Small intestine (tissue), 7 donors: ENCODE measurements around the gene SF3A2. TPM values are rescaled to one million over a fixed set of nuclear protein-coding genes. Genes with fewer than 3 reads are reported as not detected.

Source experiments
- DNase-seq, 2 donors: peaks; one replicate each; pipeline versions ENCODE4 v3.0.0 to v3.0.0-alpha.2; 2013
- FAIRE-seq: peaks from 2 replicates; lab custom pipeline; 2012; peaks lifted over from hg19 to GRCh38; lab: Jason Lieb, UNC
- H3K27ac ChIP-seq, 3 donors: one replicate each; pipeline ENCODE4 v1.5.1; 2013; ENCODE audit warnings: low read length in 2 of 3, mild to moderate bottlenecking in 2 of 3, control low read depth in 1 of 3, inconsistent platforms in 1 of 3, low read depth in 1 of 3, moderate library complexity in 1 of 3
- H3K27me3 ChIP-seq, 3 donors: one replicate each; pipeline ENCODE4 v1.6.1; 2013; ENCODE audit warnings: low read length in 3 of 3, inconsistent platforms in 1 of 3; ENCODE audit not compliant: control insufficient read depth in 3 of 3, insufficient read depth in 3 of 3
- H3K36me3 ChIP-seq, 3 donors: one replicate each; pipeline ENCODE4 v1.6.1; 2013; ENCODE audit warnings: low read length in 3 of 3, inconsistent platforms in 1 of 3, low read depth in 1 of 3, mild to moderate bottlenecking in 1 of 3, moderate library complexity in 1 of 3; ENCODE audit not compliant: control insufficient read depth in 3 of 3, insufficient read depth in 2 of 3
- H3K4me1 ChIP-seq, 3 donors: one replicate each; pipeline ENCODE4 v1.6.1; 2013; ENCODE audit warnings: low read length in 2 of 3, inconsistent platforms in 1 of 3, low read depth in 1 of 3, mild to moderate bottlenecking in 1 of 3, moderate library complexity in 1 of 3; ENCODE audit not compliant: control insufficient read depth in 3 of 3, insufficient read depth in 2 of 3
- H3K4me3 ChIP-seq, 3 donors: one replicate each; pipeline ENCODE4 v1.5.1; 2013; ENCODE audit warnings: low read length in 3 of 3, control low read depth in 1 of 3, inconsistent platforms in 1 of 3, low read depth in 1 of 3, mild to moderate bottlenecking in 1 of 3, moderate library complexity in 1 of 3
- H3K9me3 ChIP-seq, 2 donors: one replicate each; pipeline ENCODE4 v1.6.1; 2013; ENCODE audit warnings: low read depth in 1 of 2, low read length in 1 of 2; ENCODE audit not compliant: control insufficient read depth in 2 of 2, insufficient read depth in 1 of 2
- WGBS, 3 donors: extraction: QIAGEN DNeasy Blood & Tissue Kit; methylation state at CpG; one replicate each; pipeline ENCODE4 v1.1.7; 2013; 5-methylcytosine and 5-hydroxymethylcytosine counted together
- polyA plus RNA-seq, 4 donors: library from polyadenylated mRNA; stranded (reverse) in 3 of 4; unstranded in 1 of 4; fragments of 200-250 nt in 3 of 4; fragments of 120-200 nt in 1 of 4; gene quantifications; one replicate each; pipeline versions ENCODE4 v1.2.1 to v1.2.3, GENCODE V29; 2013
- donor health status: healthy with polysubstance abuse.
- donor health status: control.
- donor health status: control.
- donor health status: Bipolar disorder and iron deficiency.
- donor health status: healthy.

The SF3A2 gene
- polyA plus RNA-seq, 4 donors, result 31.8 to 71.5 (median 40.3) TPM

- Histone ChIP-seq H3K36me3 (peaks cover 16 to 98% (median 31%) of the 10 kb centered on the region in 3 donors), H3K27me3 (no peaks in the 10 kb centered on the region), H3K4me1 (peaks cover 0 to 42% (median 0%) of the 10 kb centered on the region in 3 donors), H3K27ac (no peak overlapping the region), H3K9me3 (no peaks in the 10 kb centered on the region), H3K4me3 (no peak overlapping the region)
- DNase-seq (no peak), FAIRE-seq (no peak)
- 90 to 98% (median 96%) methylated on average over 17 of the region's 17 CpGs for WGBS, 3 donors
These were observed 27.2 kb upstream of the SF3A2 start for GRCh38 chr19:2209408-2209807.

GRCh38 chr19:2210206-2210605 is 26.4 kb upstream of the SF3A2 start:
- no peak overlapping the region for H3K4me3 ChIP-seq

GRCh38 chr19:2210987-2211740 is 25.5 kb upstream of the SF3A2 start:
- FAIRE-seq, result no peak
- Histone ChIP-seq H3K36me3 (peaks cover 20 to 99% (median 37%) of the 10 kb centered on the region in 3 donors), H3K4me3 (no peak overlapping the region), H3K9me3 (no peaks in the 10 kb centered on the region), H3K27ac (peak overlapping the region in 2 of 3 donors; percentile 83 to 86), H3K4me1 (peaks cover 0 to 39% (median 0%) of the 10 kb centered on the region in 3 donors), H3K27me3 (no peaks in the 10 kb centered on the region)
- WGBS, 3 donors, result 90 to 95% (median 95%) methylated on average over 31 to 33 of the region's 33 CpGs
- no peak for DNase-seq

More at GRCh38 chr19:2210206-2210605, 26.4 kb upstream of the SF3A2 start:
- no peak for DNase-seq
- no peak for FAIRE-seq
- no peaks in the 10 kb centered on the region for H3K9me3 ChIP-seq
- no peaks in the 10 kb centered on the region for H3K27me3 ChIP-seq
- WGBS, 3 donors, result 83 to 91% (median 88%) methylated on average over 21 of the region's 21 CpGs
- H3K27ac ChIP-seq, result no peak overlapping the region
- H3K4me1 ChIP-seq, result peaks cover 0 to 39% (median 0%) of the 10 kb centered on the region in 3 donors
- peaks cover 18 to 99% (median 35%) of the 10 kb centered on the region in 3 donors for H3K36me3 ChIP-seq

- H3K36me3 ChIP-seq, result peaks cover 25 to 99% (median 35%) of the 10 kb centered on the region in 3 donors
- peak overlapping the region; percentile 86 to 93 (median 90) for H3K27ac ChIP-seq
- peaks cover 0 to 39% (median 0%) of the 10 kb centered on the region in 3 donors for H3K4me1 ChIP-seq
- peak overlapping the region in 1 of 3 donors; percentile 28 for H3K4me3 ChIP-seq
- FAIRE-seq (no peak), DNase-seq (peak; percentile 87 to 95)
- H3K27me3 ChIP-seq, result no peaks in the 10 kb centered on the region
- 33 to 73% (median 50%) methylated on average over 21 of the region's 21 CpGs for WGBS, 3 donors
- H3K9me3 ChIP-seq, result no peaks in the 10 kb centered on the region
These were observed 23.5 kb upstream of the SF3A2 start for GRCh38 chr19:2212861-2213711.

GRCh38 chr19:2213799-2214198 is 22.8 kb upstream of the SF3A2 start:
- Histone ChIP-seq H3K4me3 (peak overlapping the region in 1 of 3 donors; percentile 28), H3K27ac (peak overlapping the region; percentile 85 to 91 (median 86)), H3K27me3 (no peaks in the 10 kb centered on the region), H3K36me3 (peaks cover 25 to 99% (median 35%) of the 10 kb centered on the region in 3 donors), H3K4me1 (peaks cover 0 to 33% (median 0%) of the 10 kb centered on the region in 3 donors), H3K9me3 (no peaks in the 10 kb centered on the region)
- FAIRE-seq, result no peak
- WGBS, 3 donors, result 31 to 71% (median 50%) methylated on average over 26 of the region's 26 CpGs
- DNase-seq, result peak; percentile 34 to 48

- H3K4me3 ChIP-seq, result no peak overlapping the region
- DNase-seq, result no peak
- 87 to 94% (median 92%) methylated on average over 15 to 17 of the region's 17 CpGs for WGBS, 3 donors
- no peak for FAIRE-seq
- H3K36me3 ChIP-seq, result peaks cover 25 to 100% (median 35%) of the 10 kb centered on the region in 3 donors
- H3K27me3 ChIP-seq, result no peaks in the 10 kb centered on the region
- no peaks in the 10 kb centered on the region for H3K9me3 ChIP-seq
- H3K27ac ChIP-seq, result peak overlapping the region in 2 of 3 donors; percentile 86 to 91
- H3K4me1 ChIP-seq, result peaks cover 0 to 32% (median 0%) of the 10 kb centered on the region in 3 donors
These were observed 22.4 kb upstream of the SF3A2 start for GRCh38 chr19:2214251-2214650.

GRCh38 chr19:2215281-2215751 is 21.3 kb upstream of the SF3A2 start:
- H3K9me3 ChIP-seq, result no peaks in the 10 kb centered on the region
- no peaks in the 10 kb centered on the region for H3K27me3 ChIP-seq
- FAIRE-seq (no peak), DNase-seq (no peak)
- 77 to 86% (median 77%) methylated on average over 31 of the region's 31 CpGs for WGBS, 3 donors
- H3K4me1 ChIP-seq, result peaks cover 0 to 32% (median 0%) of the 10 kb centered on the region in 3 donors
- peaks cover 28 to 100% (median 35%) of the 10 kb centered on the region in 3 donors for H3K36me3 ChIP-seq
- no peak overlapping the region for H3K27ac ChIP-seq
- H3K4me3 ChIP-seq, result no peak overlapping the region
